Gastroesophageal sphincter (tissue), 4 donors: ENCODE data around the gene RBM6. TPM values are rescaled to one million over a fixed set of nuclear protein-coding genes. Genes with fewer than 3 reads are reported as not detected.

Experiments
- ATAC-seq: fragments of 150-250 bp; one replicate; pipeline ENCODE4 v1.9.1; 2016; ENCODE audit warnings: mild to moderate bottlenecking, moderate library complexity
- H3K27ac ChIP-seq, 4 donors: fragments of 200-600 bp; sonication (generic) in 3 of 4; 1 replicate in 3 of 4; 2 replicates in 1 of 4; pipeline ENCODE4 v1.5.1; 2016 to 2019
- H3K27me3 ChIP-seq: fragments of 200-600 bp; sonication (generic); one replicate; pipeline ENCODE4 v1.5.1; 2019
- H3K36me3 ChIP-seq, 2 donors: fragments of 200-600 bp; sonication (generic); one replicate each; pipeline ENCODE4 v1.5.1; 2019; ENCODE audit warnings: control low read depth in 1 of 2
- H3K4me1 ChIP-seq, 3 donors: fragments of 200-600 bp; sonication (generic); 1 replicate in 2 of 3; 2 replicates in 1 of 3; pipeline ENCODE4 v1.5.1; 2016 to 2019; ENCODE audit warnings: control low read depth in 2 of 3
- H3K4me3 ChIP-seq, 2 donors: fragments of 200-600 bp; sonication (generic); one replicate each; pipeline ENCODE4 v1.5.1; 2019; ENCODE audit warnings: mild to moderate bottlenecking in 1 of 2, moderate library complexity in 1 of 2
- H3K9me3 ChIP-seq, 3 donors: fragments of 200-600 bp; sonication (generic); one replicate each; pipeline ENCODE4 v1.5.1; 2017 to 2019; ENCODE audit warnings: control low read depth in 2 of 3
- EP300 ChIP-seq: sonication (generic); formaldehyde crosslinking; IDR thresholded peaks from one replicate; pipeline ENCODE4 v1.6.1; 2017; ENCODE audit warnings: antibody characterized with exemption, mild to moderate bottlenecking
- POLR2A ChIP-seq, 2 donors: fragments of 450-650 bp; IDR thresholded peaks; one replicate each; pipeline ENCODE4 v1.6.1; 2017; ENCODE audit warnings: antibody characterized with exemption in 2 of 2, mild to moderate bottlenecking in 2 of 2, moderate library complexity in 1 of 2
- POLR2AphosphoS5 ChIP-seq: sonication (generic); formaldehyde crosslinking; IDR thresholded peaks from one replicate; pipeline ENCODE4 v1.6.1; 2017; ENCODE audit warnings: antibody characterized with exemption
- WGBS, 2 donors: methylation state at CpG; one replicate each; pipeline ENCODE4 v1.1.5; 2018; ENCODE audit warnings: low coverage in 1 of 2; 5-methylcytosine and 5-hydroxymethylcytosine counted together
- total RNA-seq, 4 donors: library from RNA; depleted of rRNA; stranded (reverse); fragments of >200 nt; gene quantifications; one replicate each; pipeline ENCODE4 v1.1.0, GENCODE V29; 2016
- TF ChIP-seq, protein P1 (sequence below), 4 experiments: fragments of 200-600 bp in 2 of 4; fragments of 450-650 bp in 2 of 4; sonication (generic) in 1 of 4; IDR thresholded peaks; one replicate each; pipeline ENCODE4 v1.5.1; 2017 to 2019; ENCODE audit warnings: antibody characterized with exemption in 4 of 4, mild to moderate bottlenecking in 2 of 4, moderate library complexity in 2 of 4

RBM6 gene
- total RNA-seq, 4 donors from 2014 or later, result 39.0 to 135 (median 84.2) TPM

DNA sequence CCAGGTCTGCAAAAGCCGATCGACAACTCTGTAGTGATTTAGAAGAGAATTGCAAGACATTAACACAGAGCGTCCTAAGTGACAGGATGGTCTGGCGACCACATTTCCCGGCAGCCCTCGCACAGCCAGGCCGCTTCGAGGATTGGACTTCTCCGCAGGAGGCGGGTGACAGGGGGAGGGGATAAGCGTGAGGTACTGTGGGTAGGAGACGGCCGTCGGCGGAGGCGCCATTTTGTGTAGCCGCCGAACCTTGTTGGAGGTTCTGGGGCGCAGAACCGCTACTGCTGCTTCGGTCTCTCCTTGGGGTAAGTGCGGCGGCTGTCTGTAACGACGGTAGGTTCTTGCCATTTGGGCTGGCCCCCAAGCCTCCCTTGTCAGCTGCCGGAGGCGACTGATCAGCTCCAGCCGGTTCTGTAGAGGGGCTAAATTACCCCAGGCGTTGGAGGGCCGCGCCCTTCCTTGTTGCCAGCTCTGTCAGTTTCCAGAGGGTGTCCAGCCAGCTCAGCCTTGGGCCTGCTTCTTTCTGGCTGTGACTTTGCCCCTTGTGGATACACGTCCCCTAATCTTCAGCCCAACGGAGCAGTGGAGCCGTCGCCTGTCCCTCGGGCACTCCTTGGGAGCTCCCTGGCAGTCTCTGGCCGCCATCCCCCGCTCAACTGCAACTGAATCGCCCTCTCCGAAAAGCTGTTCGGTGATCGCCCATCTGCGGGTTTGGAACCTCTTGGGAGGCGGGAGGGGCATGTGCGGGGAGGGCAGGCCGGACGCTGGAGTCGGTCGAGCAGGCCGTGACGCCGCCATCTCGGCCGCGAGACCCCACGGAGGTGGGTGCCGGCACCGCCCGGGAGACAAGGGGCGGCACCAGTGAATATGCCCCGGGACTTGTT is 149.0 kb downstream of the RBM6 start, which contains the start of gene RBM5:
RBM5 (plus strand) TSS at position 195 of the 884 bp plus-strand sequence. CDS start 1,516 bp downstream, outside the sequence.
- Histone ChIP-seq H3K27me3 (no peaks in the 10 kb centered on the region), H3K36me3 (peaks cover 0 to 38% of the 10 kb centered on the region in 2 donors), H3K4me1 (peaks cover 7 to 35% (median 12%) of the 10 kb centered on the region in 3 donors), H3K4me3 (peak within 1 kb of the TSS; percentile 87 to 94), H3K27ac (peak within 1 kb of the TSS; percentile 93 to 97 (median 96)), H3K9me3 (no peaks in the 10 kb centered on the region)
- ATAC-seq, result peak; percentile 100
- TF ChIP-seq POLR2AphosphoS5, result peak; percentile 79
- TF ChIP-seq POLR2A (IDR thresholded peaks at IDR 0.05), result peak; percentile 35 to 62
- no peak for TF ChIP-seq EP300
- TF ChIP-seq, protein P1, sequence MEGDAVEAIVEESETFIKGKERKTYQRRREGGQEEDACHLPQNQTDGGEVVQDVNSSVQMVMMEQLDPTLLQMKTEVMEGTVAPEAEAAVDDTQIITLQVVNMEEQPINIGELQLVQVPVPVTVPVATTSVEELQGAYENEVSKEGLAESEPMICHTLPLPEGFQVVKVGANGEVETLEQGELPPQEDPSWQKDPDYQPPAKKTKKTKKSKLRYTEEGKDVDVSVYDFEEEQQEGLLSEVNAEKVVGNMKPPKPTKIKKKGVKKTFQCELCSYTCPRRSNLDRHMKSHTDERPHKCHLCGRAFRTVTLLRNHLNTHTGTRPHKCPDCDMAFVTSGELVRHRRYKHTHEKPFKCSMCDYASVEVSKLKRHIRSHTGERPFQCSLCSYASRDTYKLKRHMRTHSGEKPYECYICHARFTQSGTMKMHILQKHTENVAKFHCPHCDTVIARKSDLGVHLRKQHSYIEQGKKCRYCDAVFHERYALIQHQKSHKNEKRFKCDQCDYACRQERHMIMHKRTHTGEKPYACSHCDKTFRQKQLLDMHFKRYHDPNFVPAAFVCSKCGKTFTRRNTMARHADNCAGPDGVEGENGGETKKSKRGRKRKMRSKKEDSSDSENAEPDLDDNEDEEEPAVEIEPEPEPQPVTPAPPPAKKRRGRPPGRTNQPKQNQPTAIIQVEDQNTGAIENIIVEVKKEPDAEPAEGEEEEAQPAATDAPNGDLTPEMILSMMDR (IDR thresholded peaks at IDR 0.05), result peak in 1 of 4 experiments; percentile 20
- 0% methylated on average over 3 to 19 of the region's 61 CpGs for WGBS, 2 donors

DNA sequence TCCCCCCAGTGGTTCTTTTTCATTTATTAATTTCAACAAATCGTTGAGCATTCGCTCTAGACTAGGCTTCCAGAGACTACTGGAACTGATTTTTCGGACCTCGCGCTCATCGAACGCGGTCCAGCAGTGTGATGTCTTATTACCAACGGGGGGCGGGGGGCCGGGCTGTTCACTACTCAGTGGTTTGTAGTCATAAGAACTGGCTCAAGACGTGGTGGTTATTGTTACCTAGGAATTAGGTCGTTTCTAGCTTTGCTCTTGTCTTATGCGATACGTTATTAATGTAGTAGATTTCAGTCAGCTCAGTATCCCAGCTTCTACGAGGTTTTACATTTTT is 149.6 kb downstream of the RBM6 start:
- Histone ChIP-seq H3K4me1 (peaks cover 7 to 39% (median 12%) of the 10 kb centered on the region in 3 donors), H3K27ac (peak overlapping the region; percentile 93 to 97 (median 96)), H3K9me3 (no peaks in the 10 kb centered on the region), H3K4me3 (peak overlapping the region; percentile 87 to 94), H3K27me3 (no peaks in the 10 kb centered on the region), H3K36me3 (peaks cover under 1 to 44% of the 10 kb centered on the region in 2 donors)
- no peak for ATAC-seq
- TF ChIP-seq POLR2A (IDR thresholded peaks at IDR 0.05) (no peak), EP300 (no peak), POLR2AphosphoS5 (no peak)
- TF ChIP-seq, protein P1 (IDR thresholded peaks at IDR 0.05), result no peak
- WGBS, 2 donors, result 0% methylated on average over 8 to 12 of the region's 16 CpGs

DNA sequence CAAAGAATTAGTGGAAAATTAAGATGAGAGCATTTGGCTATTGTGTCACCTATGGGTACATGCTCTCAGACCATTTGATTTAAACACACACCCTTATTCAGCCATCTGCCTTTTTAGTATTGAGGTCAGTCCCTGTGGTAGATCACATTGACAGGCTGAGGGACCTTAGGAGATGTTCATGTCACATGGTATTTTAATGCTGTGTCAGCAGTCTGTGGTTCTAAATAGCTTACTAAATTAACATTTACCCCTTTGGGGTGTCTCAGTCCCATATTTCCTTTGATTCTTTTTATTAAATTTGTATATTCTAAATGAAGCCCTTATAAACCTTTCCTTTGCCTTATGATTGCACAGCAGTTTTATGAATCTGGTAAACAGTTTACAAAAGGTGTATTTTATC is 151.0 kb downstream of the RBM6 start:
- Histone ChIP-seq H3K4me1 (peaks cover 7 to 48% (median 12%) of the 10 kb centered on the region in 3 donors), H3K9me3 (no peaks in the 10 kb centered on the region), H3K27me3 (no peaks in the 10 kb centered on the region), H3K27ac (no peak overlapping the region), H3K36me3 (peaks cover 14 to 58% of the 10 kb centered on the region in 2 donors), H3K4me3 (peak overlapping the region in 1 of 2 donors; percentile 94)
- TF ChIP-seq POLR2A (IDR thresholded peaks at IDR 0.05), result no peak
- no peak for TF ChIP-seq POLR2AphosphoS5
- TF ChIP-seq, protein P1 (IDR thresholded peaks at IDR 0.05), result no peak
- no peak for TF ChIP-seq EP300
- ATAC-seq, result no peak

DNA sequence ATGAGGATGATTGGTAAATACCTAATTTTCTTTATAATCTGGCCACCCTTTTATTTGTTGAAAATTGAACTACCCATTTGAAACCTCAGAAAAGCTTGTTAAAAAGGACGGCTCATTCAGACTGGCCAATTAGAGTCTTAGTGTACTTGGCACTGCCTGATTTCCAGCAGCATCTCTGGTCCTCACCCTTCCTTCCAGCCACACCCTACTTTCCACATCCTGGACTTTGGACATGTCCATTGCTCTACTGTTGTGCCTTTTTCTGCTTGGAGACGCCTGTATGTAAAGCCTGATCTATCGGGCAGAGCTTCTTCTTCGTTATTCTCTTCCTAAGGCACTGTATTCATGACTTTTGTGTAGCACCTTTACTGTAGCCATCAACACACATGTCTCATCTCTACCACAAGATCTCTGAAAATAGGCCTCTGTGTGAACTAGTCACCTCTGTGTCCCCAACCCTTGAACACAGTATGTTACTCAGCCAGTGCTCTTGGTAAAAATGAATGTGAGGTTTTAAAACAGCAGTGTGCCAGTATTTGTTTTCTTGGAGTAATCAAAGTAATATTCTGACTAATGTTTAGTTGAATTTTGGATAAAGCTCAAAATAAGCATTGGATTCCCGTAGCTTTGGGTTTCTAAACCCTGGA is 155.5 kb downstream of the RBM6 start:
- peaks cover 18 to 100% of the 10 kb centered on the region in 2 donors for H3K36me3 ChIP-seq
- TF ChIP-seq, protein P1 (IDR thresholded peaks at IDR 0.05), result no peak
- TF ChIP-seq EP300, result no peak
- no peak for TF ChIP-seq POLR2AphosphoS5
- no peak for TF ChIP-seq POLR2A (IDR thresholded peaks at IDR 0.05)
- H3K4me3 ChIP-seq, result no peak overlapping the region
- H3K27ac ChIP-seq, result no peak overlapping the region
- peaks cover 3 to 35% (median 8%) of the 10 kb centered on the region in 3 donors for H3K4me1 ChIP-seq
- no peak for ATAC-seq
- H3K9me3 ChIP-seq, result no peaks in the 10 kb centered on the region
- 78 to 79% methylated on average over 3 to 5 of the region's 5 CpGs for WGBS, 2 donors
- no peaks in the 10 kb centered on the region for H3K27me3 ChIP-seq
